ENCODE measurements around the gene SH2D5.

Gene SH2D5

GRCh38 chr1:20691872-20692271, 40.6 kb downstream of the SH2D5 start:
- DNase-seq (ENCODE audit: low read depth in 1 of 2, low spot score in 1 of 2) = no peak
- no peak overlapping the region for H3K27ac ChIP-seq (replicated peaks)
- H3K27me3 ChIP-seq (ENCODE audit: insufficient read depth, poor library complexity, severe bottlenecking) = no peaks in the 10 kb centered on the region
- no peak overlapping the region for H3K4me3 ChIP-seq (replicated peaks; ENCODE audit: insufficient read depth, low read length)
- TF ChIP-seq GABPA (IDR thresholded peaks at IDR 0.05; ENCODE audit: low read depth) (no peak), REST (IDR thresholded peaks at IDR 0.05; ENCODE audit: insufficient replicate concordance, low read depth) (no peak), SPI1 (IDR thresholded peaks at IDR 0.05; ENCODE audit: borderline replicate concordance, low read depth) (no peak)

- H3K4me3 ChIP-seq (replicated peaks; ENCODE audit: insufficient read depth, low read length) = no peak overlapping the region
- no peak overlapping the region for H3K27ac ChIP-seq (replicated peaks)
- TF ChIP-seq REST (IDR thresholded peaks at IDR 0.05; ENCODE audit: insufficient replicate concordance, low read depth) = no peak
- H3K27me3 ChIP-seq (ENCODE audit: insufficient read depth, poor library complexity, severe bottlenecking) = no peaks in the 10 kb centered on the region
- no peak for DNase-seq (ENCODE audit: low read depth in 1 of 2, low spot score in 1 of 2)
These were observed 42.9 kb downstream of the SH2D5 start for GRCh38 chr1:20689645-20690056.

GRCh38 chr1:20686883-20687725, 45.4 kb downstream of the SH2D5 start:
- DNase-seq (ENCODE audit: low read depth in 1 of 2, low spot score in 1 of 2) = no peak
- H3K27me3 ChIP-seq (ENCODE audit: insufficient read depth, poor library complexity, severe bottlenecking) = no peaks in the 10 kb centered on the region

GRCh38 chr1:20685741-20686140, 46.8 kb downstream of the SH2D5 start:
- no peak for DNase-seq (ENCODE audit: low read depth in 1 of 2, low spot score in 1 of 2)
- no peak overlapping the region for H3K27ac ChIP-seq (replicated peaks)
- no peaks in the 10 kb centered on the region for H3K27me3 ChIP-seq (ENCODE audit: insufficient read depth, poor library complexity, severe bottlenecking)
- TF ChIP-seq GABPA (IDR thresholded peaks at IDR 0.05; ENCODE audit: low read depth) (no peak), POLR2AphosphoS5 (IDR thresholded peaks at IDR 0.05; ENCODE audit: low read depth) (no peak), CTCF (IDR thresholded peaks at IDR 0.05; ENCODE audit: insufficient read depth, low read length) (no peak), SPI1 (IDR thresholded peaks at IDR 0.05; ENCODE audit: borderline replicate concordance, low read depth) (no peak), REST (IDR thresholded peaks at IDR 0.05; ENCODE audit: insufficient replicate concordance, low read depth) (no peak)
- H3K4me3 ChIP-seq (replicated peaks; ENCODE audit: insufficient read depth, low read length) = no peak overlapping the region

More at GRCh38 chr1:20686883-20687725, 45.4 kb downstream of the SH2D5 start:
- Histone ChIP-seq H3K27ac (replicated peaks) (no peak overlapping the region), H3K4me3 (replicated peaks; ENCODE audit: insufficient read depth, low read length) (no peak overlapping the region)
- TF ChIP-seq SPI1 (IDR thresholded peaks at IDR 0.05; ENCODE audit: borderline replicate concordance, low read depth) (no peak), GABPA (IDR thresholded peaks at IDR 0.05; ENCODE audit: low read depth) (no peak), REST (IDR thresholded peaks at IDR 0.05; ENCODE audit: insufficient replicate concordance, low read depth) (no peak)
